T47D (cell line): ENCODE results near the gene THPO.

ENCODE experiments used
- DNase-seq, 2 experiments: peaks; one replicate each; pipeline versions ENCODE4 v3.0.0 to v3.0.0-alpha.2; 2011 to 2012; ENCODE audit warnings: low read depth in 1 of 2, low spot score in 1 of 2
- JUND ChIP-seq: IDR thresholded peaks from 2 replicates; pipeline ENCODE4 v1.6.1; 2012; ENCODE audit warnings: low read depth
- in situ Hi-C: cut with HindIII; loops from 2 replicates; pipeline ENCODE4 v1.10.0; 2016; ENCODE audit warnings: low sequenced_read_pairs, low pct_unique_long_range_greater_than_20kb

THPO gene

GRCh38 chr3:184358124-184358767 is 19.8 kb downstream of the THPO start:
- no peak for DNase-seq
- TF ChIP-seq JUND: no peak
- in situ Hi-C loops: no loop called here

DNA sequence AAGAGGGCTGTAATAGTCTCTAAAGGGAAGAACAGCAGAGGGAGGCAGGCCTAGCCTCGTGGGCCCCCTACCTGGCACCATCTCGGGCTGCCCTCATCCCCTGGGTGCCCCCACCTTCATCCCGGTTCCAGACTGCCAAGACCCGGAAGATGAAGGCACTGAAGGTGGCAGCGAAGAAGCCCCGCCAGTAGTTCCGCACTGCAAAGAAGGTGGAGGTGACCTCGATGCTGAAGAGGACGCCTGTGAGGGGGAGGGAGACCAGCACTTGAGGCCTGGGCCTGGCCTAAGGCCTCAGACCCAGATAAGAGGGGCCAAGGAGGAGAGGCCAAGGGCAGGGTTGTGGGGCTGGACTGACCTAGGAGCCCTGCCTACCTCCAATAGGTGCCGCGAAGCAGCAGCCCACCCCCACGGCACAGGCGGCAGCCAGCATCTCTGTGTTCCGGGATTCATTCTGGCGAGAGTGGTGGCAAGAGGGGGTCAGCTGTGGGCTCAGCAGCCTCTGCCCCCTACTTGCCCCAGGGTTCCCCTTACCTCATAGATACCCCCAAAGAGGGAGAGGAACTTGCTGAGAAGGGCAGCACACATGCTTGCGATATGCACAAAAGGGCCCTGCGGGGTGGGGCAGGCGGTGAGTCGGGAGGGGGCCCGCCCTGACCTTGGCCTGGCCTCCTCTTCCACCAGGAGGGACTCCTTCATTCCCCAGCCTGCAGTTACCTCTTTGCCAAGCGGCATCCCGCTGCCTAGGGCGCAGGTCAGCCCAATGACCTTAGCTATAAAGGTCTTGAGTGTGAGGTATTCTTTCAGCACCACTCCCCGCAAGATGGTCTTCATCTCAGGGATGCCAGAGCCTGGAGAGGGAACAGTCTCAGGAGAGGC is 20.5 kb downstream of the THPO start:
- in situ Hi-C loops: no loop called here
- no peak for DNase-seq
- no peak for TF ChIP-seq JUND

- TF ChIP-seq JUND: no peak
- no peak for DNase-seq
- in situ Hi-C loops: no loop called here
Measured at GRCh38 chr3:184355261-184356040, 22.6 kb downstream of the THPO start.

DNA sequence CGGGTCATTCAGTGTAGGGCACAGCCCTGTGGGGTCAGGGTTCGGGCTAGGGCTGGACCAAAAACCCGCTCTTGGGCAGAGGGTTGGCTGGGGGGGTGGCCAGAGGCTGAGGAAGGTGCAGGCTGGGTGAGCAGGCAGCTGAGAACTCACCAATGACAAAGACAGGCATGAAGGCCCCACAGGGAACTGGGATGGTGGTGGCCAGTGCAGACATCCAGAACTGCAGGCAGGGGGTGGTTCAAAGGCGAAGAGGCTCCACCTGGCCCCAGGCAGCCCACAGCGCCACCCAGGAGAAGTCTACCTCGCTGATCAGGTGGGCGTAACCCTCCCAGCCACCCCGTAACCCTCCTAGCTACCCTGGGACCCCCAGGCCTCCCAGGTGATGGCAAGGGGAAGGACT is 23.3 kb downstream of the THPO start:
- no peak for DNase-seq
- in situ Hi-C loops: no loop called here
- no peak for TF ChIP-seq JUND

GRCh38 chr3:184354121-184354728 is 23.8 kb downstream of the THPO start:
- no peak for TF ChIP-seq JUND
- in situ Hi-C loops: no loop called here
- DNase-seq: peak; percentile 67 to 85

DNA sequence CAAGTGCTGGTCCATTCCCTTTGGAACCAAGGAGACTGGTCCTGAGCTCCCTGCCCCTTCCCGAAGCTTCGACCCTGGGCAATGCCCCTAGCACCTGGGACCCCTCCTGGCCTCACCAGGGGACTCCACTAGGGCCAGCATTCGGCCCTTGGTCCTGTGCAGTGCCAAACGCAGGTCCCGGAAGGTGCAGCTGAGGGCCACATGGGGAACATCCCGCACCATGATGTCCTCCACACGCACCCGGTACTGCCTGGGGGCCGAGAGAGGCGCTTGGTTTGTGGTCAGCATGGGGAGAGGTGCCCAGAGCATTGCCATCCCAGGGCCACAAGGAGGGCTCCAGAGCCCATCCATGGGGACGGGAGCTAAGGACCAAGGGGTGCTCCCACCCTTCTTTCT is 24.5 kb downstream of the THPO start:
- no peak for DNase-seq
- TF ChIP-seq JUND: no peak
- in situ Hi-C loops: no loop called here

DNA sequence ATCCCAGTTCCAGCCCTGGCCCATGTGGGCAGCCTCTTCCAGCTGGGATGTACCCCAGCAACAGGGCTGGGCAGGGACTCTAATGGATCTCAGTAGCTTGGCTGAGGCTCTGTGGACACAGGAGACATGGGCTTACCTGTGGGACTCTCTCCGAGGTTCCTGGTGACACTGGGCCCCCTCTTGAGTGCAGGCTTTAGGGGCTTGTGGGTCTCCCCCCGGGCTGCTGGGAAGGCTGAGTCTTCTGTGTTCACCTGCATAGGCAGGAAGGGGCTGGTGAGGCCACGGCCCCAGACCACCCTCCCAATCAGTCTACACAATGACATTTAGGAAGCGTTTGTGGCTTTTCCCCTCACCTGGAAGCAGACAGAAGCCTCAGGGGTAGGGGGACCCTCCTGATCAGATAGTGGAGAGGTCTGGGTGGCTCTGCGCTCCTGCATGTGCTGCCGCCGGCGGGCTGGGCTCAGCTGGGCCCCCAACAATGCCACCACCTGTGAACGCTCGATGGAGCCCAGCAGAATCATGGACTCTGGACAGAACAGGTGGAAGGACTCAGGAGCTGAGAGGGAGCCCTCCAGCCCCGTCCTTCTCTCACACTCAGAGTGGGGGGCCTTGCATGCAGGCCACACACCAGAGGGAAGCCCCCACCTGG is 25.0 kb downstream of the THPO start:
- TF ChIP-seq JUND: no peak
- no peak for DNase-seq
- in situ Hi-C loops: no loop called here

- TF ChIP-seq JUND: no peak
- in situ Hi-C loops: no loop called here
- DNase-seq: no peak
Measured at GRCh38 chr3:184352149-184352785, 25.7 kb downstream of the THPO start.

DNA sequence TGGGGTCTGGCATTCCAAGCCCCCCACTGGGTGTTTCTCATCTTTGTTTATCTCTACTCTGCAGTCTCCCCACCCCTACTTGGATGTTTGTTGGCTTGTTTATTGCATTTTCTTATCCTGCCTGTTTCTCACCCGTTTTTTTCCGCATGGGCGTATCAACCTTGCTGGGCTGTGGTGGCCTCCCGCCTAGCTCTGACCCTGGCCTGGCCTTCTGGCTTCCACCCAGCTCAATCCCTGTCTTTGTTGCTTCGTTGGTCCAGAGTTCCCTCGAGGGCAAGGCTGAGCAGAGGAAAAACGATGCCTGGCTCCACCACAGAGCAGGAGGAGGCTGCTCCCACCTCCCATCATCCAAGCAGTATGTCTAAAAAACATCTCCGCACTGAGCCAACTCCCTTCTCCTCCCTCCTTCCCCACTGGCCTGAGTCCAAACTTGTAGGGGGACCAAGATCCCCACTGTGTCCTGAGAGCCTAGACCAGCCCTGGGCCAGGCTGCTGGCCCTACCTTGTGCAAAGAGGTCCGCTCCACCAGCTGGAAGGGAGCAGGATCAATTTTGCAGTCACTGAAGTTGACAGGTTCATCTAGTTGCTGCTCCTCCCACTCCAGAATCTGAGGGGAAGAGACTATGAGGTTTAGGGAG is 26.4 kb downstream of the THPO start:
- in situ Hi-C loops: no loop called here
- no peak for DNase-seq
- TF ChIP-seq JUND: no peak

- no peak for DNase-seq
- TF ChIP-seq JUND: no peak
- in situ Hi-C loops: no loop called here
Measured at GRCh38 chr3:184350618-184351017, 27.4 kb downstream of the THPO start.

- in situ Hi-C loops: no loop called here
- no peak for DNase-seq
- no peak for TF ChIP-seq JUND
Measured at GRCh38 chr3:184349563-184350470, 28.2 kb downstream of the THPO start.
